K562 (cell line): ENCODE measurements around the gene AGFG2. TPM values are rescaled to one million over a fixed set of nuclear protein-coding genes. Genes with fewer than 3 reads are reported as not detected.
A peak's percentile ranks its signal among the peaks of the same experiment; 100 is the strongest.

Experiments used
- ARID3A ChIP-seq: IDR thresholded peaks from 2 replicates; pipeline ENCODE4 v1.6.1; 2012; ENCODE audit warnings: low read depth, low read length, improper control_type of control experiment, borderline replicate concordance
- EHMT2 ChIP-seq: fragments of 450-650 bp; IDR thresholded peaks from 2 replicates; pipeline ENCODE4 v1.6.1; 2018; ENCODE audit warnings: antibody characterized with exemption
- HNRNPL ChIP-seq: fragments of 200-400 bp; formaldehyde crosslinking; IDR thresholded peaks from 2 replicates; pipeline ENCODE4 v1.6.1; 2017; ENCODE audit warnings: low read depth, mild to moderate bottlenecking, low read length
- MLLT1 ChIP-seq, 2 experiments: fragments of 450-650 bp; IDR thresholded peaks; 2 replicates each; pipeline ENCODE4 v1.6.1; 2016
- RERE ChIP-seq: sonication (generic); formaldehyde crosslinking; IDR thresholded peaks from 2 replicates; pipeline ENCODE4 v1.8.0; 2023; ENCODE audit warnings: missing genetic modification reagents, mild to moderate bottlenecking, borderline replicate concordance
- TBL1XR1 ChIP-seq, 2 experiments: IDR thresholded peaks; 2 replicates each; pipeline ENCODE4 v1.6.1; 2012; ENCODE audit warnings: improper control_type of control experiment in 2 of 2, low read length in 2 of 2, mild to moderate bottlenecking in 1 of 2
- TFE3 ChIP-seq: fragments of 450-650 bp; formaldehyde crosslinking; IDR thresholded peaks from 2 replicates; pipeline ENCODE4 v1.4.0; 2020; ENCODE audit warnings: mild to moderate bottlenecking, mixed read lengths
- ZBTB2 ChIP-seq: fragments of 450-650 bp; IDR thresholded peaks from 2 replicates; pipeline ENCODE4 v1.6.1; 2016; ENCODE audit warnings: antibody characterized with exemption
- ZBTB26 ChIP-seq: fragments of 450-650 bp; formaldehyde crosslinking; IDR thresholded peaks from 2 replicates; pipeline ENCODE4 v1.4.0; 2022; ENCODE audit warnings: missing genetic modification characterization
- ZNF212 ChIP-seq: fragments of 450-650 bp; formaldehyde crosslinking; IDR thresholded peaks from 2 replicates; pipeline ENCODE4 v1.4.0; 2020; ENCODE audit warnings: mild to moderate bottlenecking
- ZNF354B ChIP-seq: fragments of 250-450 bp; sonication (Bioruptor Pico); IDR thresholded peaks from 2 replicates; pipeline ENCODE4 v1.4.0; 2020
- ZNF449 ChIP-seq: fragments of 250-450 bp; sonication (Bioruptor Pico); IDR thresholded peaks from 2 replicates; pipeline ENCODE4 v1.8.0; 2022; ENCODE audit warnings: moderate library complexity, mild to moderate bottlenecking, inconsistent platforms
- polyA plus RNA-seq, 8 experiments: library from polyadenylated mRNA; depleted of rRNA in 4 of 8; stranded (reverse) in 5 of 8; unstranded in 3 of 8; fragments of >200 nt; fragmentation: Nextera tagmentation in 2 of 8; fragmentation: Illumina TruSeq in 1 of 8; extraction: Ambion mirVana in 2 of 8; extraction: Trizol in 1 of 8; gene quantifications; 2 replicates each; pipeline versions ENCODE4 v1.2.1 to v1.2.3, GENCODE V29; 2011 to 2014; ENCODE audit warnings: inconsistent platforms in 1 of 8, missing spikeins in 1 of 8
- total RNA-seq, 7 experiments: library from RNA; depleted of rRNA in 6 of 7; stranded (reverse); fragments of >200 nt in 6 of 7; fragmentation: Illumina TruSeq in 2 of 7; extraction: Trizol in 2 of 7; gene quantifications; 2 replicates each; pipeline versions ENCODE4 v1.2.1 to v1.2.3, GENCODE V29; 2011 to 2021; ENCODE audit warnings: low replicate concordance in 1 of 7

AGFG2 gene
- total and polyA plus RNA-seq, 9 of the 15 experiments (the other 6 are each of a cell fraction or from before 2014, with no cell fraction given): 0.31 to 23.1 (median 6.5) TPM

- TF ChIP-seq EHMT2 (no peak), TBL1XR1 (IDR thresholded peaks at IDR 0.05; ENCODE audit: low read length in 2 of 2) (no peak), ZNF354B (no peak), ZNF212 (CRISPR knock-in tag) (no peak), TFE3 (CRISPR knock-in tag) (no peak), ARID3A (no peak), ZNF449 (CRISPR knock-in tag) (no peak), RERE (CRISPR knock-in tag) (no peak), MLLT1 (IDR thresholded peaks at IDR 0.05) (no peak), ZBTB26 (CRISPR knock-in tag) (0 out of 2 replicates have a peak, but pooled peaks have one; percentile 52), HNRNPL (no peak), ZBTB2 (no peak)
These were observed 518 bp downstream of the AGFG2 start (continued) for GRCh38 chr7:100539436-100540006.
